HepG2 (cell line): ENCODE data around the gene DICER1. TPM values are rescaled to one million over a fixed set of nuclear protein-coding genes. Genes with fewer than 3 reads are reported as not detected.

Experiments
- AFF4 ChIP-seq: sonication (generic); formaldehyde crosslinking; IDR thresholded peaks from 2 replicates; pipeline ENCODE4 v1.4.0; 2020; ENCODE audit warnings: missing genetic modification reagents
- GZF1 ChIP-seq: sonication (generic); formaldehyde crosslinking; IDR thresholded peaks from 2 replicates; pipeline ENCODE4 v1.5.1; 2020; ENCODE audit warnings: mild to moderate bottlenecking, missing genetic modification reagents
- REL ChIP-seq: sonication (generic); formaldehyde crosslinking; conservative IDR thresholded peaks from 2 replicates; pipeline ENCODE4 v1.8.0; 2022; ENCODE audit warnings: mild to moderate bottlenecking, missing genetic modification reagents, moderate library complexity
- RXRB ChIP-seq: IDR thresholded peaks from 2 replicates; pipeline ENCODE4 v1.6.1; 2016; ENCODE audit warnings: borderline replicate concordance, missing genetic modification reagents, missing compliant biosample characterization
- SATB2 ChIP-seq: sonication (generic); formaldehyde crosslinking; IDR thresholded peaks from 2 replicates; pipeline ENCODE4 v1.5.0; 2020; ENCODE audit warnings: missing genetic modification reagents
- SNAPC4 ChIP-seq: sonication (generic); formaldehyde crosslinking; IDR thresholded peaks from 2 replicates; pipeline ENCODE4 v1.4.0; 2020; ENCODE audit warnings: mild to moderate bottlenecking, missing genetic modification reagents
- TARDBP ChIP-seq: sonication (generic); formaldehyde crosslinking; IDR thresholded peaks from 2 replicates; pipeline ENCODE4 v1.8.0; 2022; ENCODE audit warnings: mild to moderate bottlenecking, missing genetic modification reagents
- THAP9 ChIP-seq: sonication (generic); formaldehyde crosslinking; IDR thresholded peaks from 2 replicates; pipeline ENCODE4; 2020; ENCODE audit warnings: missing genetic modification reagents, mild to moderate bottlenecking, borderline replicate concordance
- ZFX ChIP-seq: sonication (generic); formaldehyde crosslinking; IDR thresholded peaks from 2 replicates; pipeline ENCODE4 v1.4.0; 2020; ENCODE audit warnings: mild to moderate bottlenecking, low read depth, missing genetic modification reagents, moderate library complexity
- ZGPAT ChIP-seq: IDR thresholded peaks from 2 replicates; pipeline ENCODE4 v1.6.1; 2016; ENCODE audit warnings: mild to moderate bottlenecking
- ZNF451 ChIP-seq: sonication (generic); formaldehyde crosslinking; IDR thresholded peaks from 2 replicates; pipeline ENCODE4 v1.5.0; 2020; ENCODE audit warnings: mild to moderate bottlenecking, missing genetic modification reagents
- ZNF550 ChIP-seq: sonication (generic); formaldehyde crosslinking; IDR thresholded peaks from 2 replicates; pipeline ENCODE4 v1.4.0; 2020; ENCODE audit warnings: mild to moderate bottlenecking, missing genetic modification reagents, borderline replicate concordance
- ZNF784 ChIP-seq: sonication (generic); formaldehyde crosslinking; IDR thresholded peaks from 2 replicates; pipeline ENCODE4 v1.5.1; 2020; ENCODE audit warnings: missing genetic modification reagents, mild to moderate bottlenecking, borderline replicate concordance
- polyA plus RNA-seq, 8 experiments: library from polyadenylated mRNA; depleted of rRNA in 3 of 8; stranded (reverse) in 7 of 8; unstranded in 1 of 8; fragments of >200 nt; fragmentation: Illumina TruSeq in 4 of 8; extraction: Trizol in 4 of 8; gene quantifications; 2 replicates each; pipeline versions ENCODE4 v1.2.1 to v1.2.3, GENCODE V29; 2011 to 2016; ENCODE audit warnings: low read depth in 4 of 8, missing spikeins in 1 of 8, mixed read lengths in 1 of 8; ENCODE audit not compliant: insufficient read depth in 1 of 8
- total RNA-seq, 5 experiments: library from RNA; depleted of rRNA; stranded (reverse); fragments of >200 nt; fragmentation: Illumina TruSeq; extraction: Trizol; gene quantifications; 2 replicates each; pipeline ENCODE4 v1.2.3, GENCODE V29; 2016; ENCODE audit warnings: low read depth in 1 of 5

DICER1 gene
- total and polyA plus RNA-seq, 2 of the 13 experiments (the other 11 are each of a cell fraction or from before 2014, with no cell fraction given) = 31.8 to 61.9 TPM

- TF ChIP-seq ZGPAT (CRISPR knock-in tag) = no peak; the same call in 1 of the 2 replicates
- TF ChIP-seq TARDBP (CRISPR knock-in tag) = peak; percentile 86
- 0 out of 2 replicates have a peak, but pooled peaks have one; percentile 29 for TF ChIP-seq ZNF784
- no peak for TF ChIP-seq ZNF550 (CRISPR knock-in tag)
- no peak for TF ChIP-seq THAP9
- no peak for TF ChIP-seq AFF4 (CRISPR knock-in tag)
- TF ChIP-seq ZFX = peak; percentile 97
- no peak for TF ChIP-seq ZNF451
- TF ChIP-seq REL (CRISPR knock-in tag) = no peak
- no peak for TF ChIP-seq SATB2 (CRISPR knock-in tag)
- TF ChIP-seq RXRB (CRISPR knock-in tag) = peak; percentile 64; the same call in 1 of the 2 replicates
- no peak for TF ChIP-seq GZF1 (CRISPR knock-in tag)
- TF ChIP-seq SNAPC4 = peak; percentile 65; the same call in 1 of the 2 replicates
Measured at GRCh38 chr14:95157327-95158189, at the start of gene DICER1 (continued).
